Skeletal muscle cell (primary cell): ENCODE measurements around the gene C20orf141.
"Not testable (repeated sequence)": the region's sequence is repeated elsewhere in the genome, so short reads cannot be mapped to it uniquely, and the experiment has no call there.

Experiments used
- DNase-seq: peaks from one replicate; pipeline ENCODE4 v3.0.0-alpha.2; 2010; ENCODE audit warnings: low read depth
- H3K4me3 ChIP-seq: 2 replicates; pipeline ENCODE4 v1.5.1; 2011; ENCODE audit warnings: low read depth, mild to moderate bottlenecking, control low read depth, low read length, moderate library complexity

The C20orf141 gene, protein sequence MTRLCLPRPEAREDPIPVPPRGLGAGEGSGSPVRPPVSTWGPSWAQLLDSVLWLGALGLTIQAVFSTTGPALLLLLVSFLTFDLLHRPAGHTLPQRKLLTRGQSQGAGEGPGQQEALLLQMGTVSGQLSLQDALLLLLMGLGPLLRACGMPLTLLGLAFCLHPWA

DNA sequence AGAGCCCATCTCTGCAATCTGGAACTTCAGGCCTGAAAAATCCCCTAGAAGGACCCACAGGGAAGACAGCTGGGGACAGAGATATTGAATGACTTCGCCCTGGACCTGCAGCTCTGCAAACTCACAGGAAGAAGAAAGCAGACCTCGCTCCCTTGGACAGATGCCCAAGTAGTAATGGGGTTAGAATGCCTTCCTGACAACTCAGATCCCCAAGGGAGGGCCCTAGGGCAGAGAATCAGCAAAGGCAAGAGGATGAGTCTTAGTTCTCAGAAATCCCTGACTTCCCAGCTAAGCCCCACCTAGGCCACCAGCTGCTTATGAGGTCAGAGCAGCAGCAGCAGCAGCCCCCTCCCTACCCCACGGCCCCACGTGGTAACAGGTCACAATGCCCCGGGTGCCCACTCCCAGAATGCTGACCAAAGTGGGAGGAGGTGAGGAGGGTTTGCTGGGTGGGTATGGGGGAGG lies at the start of gene C20orf141:
Gene C20orf141, plus strand, starts transcription at position 401 of the 465 bp plus-strand sequence. CDS start 198 bp downstream, outside the sequence.
- no peak within 1 kb of the TSS for H3K4me3 ChIP-seq
- DNase-seq: peak; percentile 99

DNA sequence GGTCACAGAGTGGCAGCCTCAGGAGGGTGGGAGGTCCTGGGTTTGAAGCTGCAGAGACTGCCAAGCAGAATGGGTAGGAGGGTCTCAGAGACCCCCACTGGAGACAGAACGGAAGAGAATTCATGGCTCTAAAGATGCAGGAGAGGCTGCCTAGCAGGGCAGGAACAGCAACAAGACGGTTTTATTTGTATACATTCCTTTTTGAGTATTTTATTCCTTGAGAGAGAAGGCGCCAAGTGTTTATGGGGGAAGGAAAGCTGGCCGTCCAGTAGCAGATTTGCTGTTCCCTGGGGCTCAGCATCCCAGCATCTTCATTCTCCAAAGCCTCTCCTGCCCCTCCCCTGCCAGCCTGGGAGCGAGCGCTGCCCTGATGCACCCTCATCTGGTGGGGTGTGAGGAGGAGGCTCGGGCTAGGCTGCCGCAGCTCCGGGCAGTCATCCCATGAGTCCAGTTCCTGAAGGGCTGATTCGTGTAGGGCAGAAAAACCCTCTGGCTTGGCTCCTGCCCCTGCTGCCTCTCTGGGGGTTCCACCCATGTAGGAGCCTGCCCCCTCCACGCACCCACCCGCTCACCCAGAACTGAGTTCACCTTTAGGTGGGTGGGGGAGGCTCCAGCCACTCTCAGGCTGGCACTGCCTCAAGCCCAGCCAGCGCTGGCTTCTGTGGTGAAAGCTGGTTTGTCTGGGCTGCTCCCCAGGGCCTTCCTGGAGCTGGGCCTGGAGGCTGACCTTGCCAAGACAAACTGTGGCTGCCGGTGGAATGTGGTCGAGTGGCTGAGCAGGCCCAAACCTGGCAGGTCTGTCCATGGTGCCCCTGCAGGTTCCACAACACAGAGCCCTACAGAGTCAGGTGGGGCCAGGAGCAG lies 46.8 kb upstream of the C20orf141 start:
- DNase-seq: no peak
- H3K4me3 ChIP-seq: no peak overlapping the region

DNA sequence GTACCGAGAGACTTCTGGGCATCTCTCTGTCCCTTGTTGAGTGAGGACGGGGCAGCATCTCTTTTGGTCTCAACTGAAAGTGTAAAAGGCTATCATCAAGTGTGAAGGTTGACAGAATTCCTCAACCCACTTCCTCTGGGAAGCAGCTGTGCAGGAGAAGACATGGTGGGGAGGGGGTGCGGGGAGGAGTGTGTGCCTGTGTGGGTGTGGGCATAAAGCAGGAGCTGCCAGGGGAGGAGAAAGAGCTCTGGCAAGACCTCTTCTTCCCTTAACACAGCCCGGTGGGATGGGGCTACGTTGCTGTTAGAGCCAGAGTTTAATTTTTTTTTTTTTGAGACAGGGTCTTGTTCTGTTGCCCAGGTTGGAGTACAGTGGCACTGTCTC lies 46.2 kb upstream of the C20orf141 start:
- DNase-seq: no peak
- H3K4me3 ChIP-seq: no peak overlapping the region

DNA sequence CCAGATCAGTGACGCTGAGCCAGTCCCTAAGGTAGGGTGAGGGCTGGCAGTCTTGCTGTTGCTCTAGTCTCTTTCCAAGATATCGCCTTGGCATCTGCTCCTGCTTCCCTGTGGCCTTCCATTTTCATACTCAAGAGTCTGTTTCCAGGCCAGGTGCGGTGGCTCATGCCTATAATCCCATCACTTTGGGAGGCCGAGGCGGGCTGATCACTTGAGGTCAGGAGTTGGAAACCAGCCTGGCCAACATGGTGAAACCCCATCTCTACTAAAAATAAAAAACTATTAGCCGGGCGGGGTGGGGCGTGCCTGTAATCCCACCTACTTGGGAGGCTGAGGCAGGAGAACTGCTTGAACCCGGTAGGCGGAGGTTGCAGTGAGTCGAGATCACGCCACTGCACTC lies 44.7 kb upstream of the C20orf141 start:
- H3K4me3 ChIP-seq, DNase-seq: not testable (repeated sequence)

DNA sequence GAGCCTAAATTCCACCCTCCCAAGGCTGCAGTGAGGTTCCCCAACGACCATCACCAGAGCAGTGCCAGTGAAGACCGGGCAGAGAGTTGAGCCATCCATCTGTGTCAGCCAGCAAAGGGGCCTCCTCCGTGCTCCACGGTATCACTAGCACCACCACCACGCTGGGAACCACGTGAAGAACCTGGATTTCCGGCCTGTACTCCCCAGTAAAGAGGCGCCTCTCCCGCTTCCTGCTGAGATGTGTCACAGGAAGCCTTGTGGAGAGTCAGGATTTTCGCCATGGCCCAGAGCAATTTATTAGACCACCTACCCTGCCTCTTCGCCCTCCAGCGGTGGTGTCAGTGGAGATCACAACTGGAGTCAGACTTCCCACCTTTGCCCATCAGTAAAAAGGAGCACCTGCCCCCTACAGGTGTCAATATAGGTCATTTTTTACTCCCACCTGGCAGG lies 43.1 kb upstream of the C20orf141 start:
- H3K4me3 ChIP-seq: no peak overlapping the region
- DNase-seq: no peak

DNA sequence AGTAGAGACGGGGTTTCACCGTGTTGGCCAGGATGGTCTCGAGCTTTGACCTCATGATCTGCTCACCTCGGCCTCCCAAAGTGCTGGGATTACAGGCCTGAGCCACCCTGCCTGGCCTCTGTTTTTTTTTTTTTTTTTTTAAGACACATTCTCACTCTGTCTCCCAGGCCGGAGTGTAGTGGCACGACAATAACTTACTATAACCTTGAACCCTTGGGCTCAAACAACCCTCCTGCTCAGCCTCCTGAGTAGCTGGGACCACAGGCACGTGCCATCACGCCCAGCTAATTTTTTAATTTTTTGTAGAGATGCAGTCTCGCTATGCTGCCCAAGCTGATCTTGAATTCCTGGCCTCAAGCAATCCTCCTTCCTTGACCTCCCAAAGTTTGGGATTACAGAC lies 41.0 kb upstream of the C20orf141 start:
- DNase-seq: no peak

GRCh38 chr20:2775139-2775538 lies 39.6 kb upstream of the C20orf141 start:
- no peak overlapping the region for H3K4me3 ChIP-seq
- DNase-seq: no peak

More for the DNA sequence above, 41.0 kb upstream of the C20orf141 start:
- no peak overlapping the region for H3K4me3 ChIP-seq

DNA sequence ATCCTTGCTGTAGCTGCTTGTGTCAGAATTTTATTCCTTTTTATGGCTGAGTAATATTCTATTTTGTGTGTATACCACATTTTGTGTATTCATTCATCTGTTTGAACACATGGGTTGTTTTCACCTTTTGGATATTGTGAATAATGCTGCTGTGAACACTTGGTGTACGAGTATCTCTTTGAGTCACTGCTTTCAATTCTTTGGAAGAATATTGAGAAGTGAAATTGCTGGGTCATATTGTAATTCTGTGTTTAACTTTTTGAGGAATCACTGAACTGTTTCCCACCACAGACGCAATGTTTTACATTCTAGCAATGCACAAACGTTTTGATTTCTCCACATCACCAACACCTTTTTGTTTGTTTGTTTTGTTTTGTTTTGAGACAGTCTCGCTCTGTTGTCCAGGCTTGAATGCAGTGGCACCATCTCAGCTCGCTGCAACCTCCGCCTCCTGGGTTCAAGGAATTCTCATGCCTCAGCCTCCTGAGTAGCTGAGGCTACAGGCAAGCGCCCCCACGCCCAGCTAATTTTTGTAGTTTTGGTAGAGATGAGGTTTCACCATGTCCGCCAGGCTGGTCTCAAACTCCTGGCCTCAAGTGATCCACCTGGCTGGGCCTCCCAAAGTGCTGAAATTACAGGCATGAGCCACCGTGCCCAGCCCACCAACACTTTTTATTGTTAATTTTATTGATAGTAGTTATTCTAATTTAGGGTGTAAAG lies 36.0 kb upstream of the C20orf141 start:
- DNase-seq: no peak
- no peak overlapping the region for H3K4me3 ChIP-seq

DNA sequence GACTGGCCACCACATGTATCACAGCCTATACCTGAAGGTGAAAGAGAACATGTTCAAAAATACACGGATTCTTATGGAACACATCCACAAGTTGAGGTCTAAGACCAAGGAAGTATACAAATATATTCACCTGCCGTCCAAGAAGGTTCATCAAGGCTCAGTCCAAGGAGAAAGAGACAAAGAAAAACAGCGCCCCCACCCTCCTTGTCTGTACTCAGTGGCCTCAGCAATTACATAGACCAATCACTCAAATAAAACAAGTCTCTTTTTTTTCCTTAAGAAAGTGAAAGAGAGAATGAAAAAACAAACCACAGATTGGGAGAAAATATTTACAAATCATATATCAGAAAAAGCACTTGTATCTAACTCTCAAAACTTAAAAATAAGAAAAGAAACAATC lies 33.8 kb upstream of the C20orf141 start:
- no peak overlapping the region for H3K4me3 ChIP-seq
- no peak for DNase-seq

DNA sequence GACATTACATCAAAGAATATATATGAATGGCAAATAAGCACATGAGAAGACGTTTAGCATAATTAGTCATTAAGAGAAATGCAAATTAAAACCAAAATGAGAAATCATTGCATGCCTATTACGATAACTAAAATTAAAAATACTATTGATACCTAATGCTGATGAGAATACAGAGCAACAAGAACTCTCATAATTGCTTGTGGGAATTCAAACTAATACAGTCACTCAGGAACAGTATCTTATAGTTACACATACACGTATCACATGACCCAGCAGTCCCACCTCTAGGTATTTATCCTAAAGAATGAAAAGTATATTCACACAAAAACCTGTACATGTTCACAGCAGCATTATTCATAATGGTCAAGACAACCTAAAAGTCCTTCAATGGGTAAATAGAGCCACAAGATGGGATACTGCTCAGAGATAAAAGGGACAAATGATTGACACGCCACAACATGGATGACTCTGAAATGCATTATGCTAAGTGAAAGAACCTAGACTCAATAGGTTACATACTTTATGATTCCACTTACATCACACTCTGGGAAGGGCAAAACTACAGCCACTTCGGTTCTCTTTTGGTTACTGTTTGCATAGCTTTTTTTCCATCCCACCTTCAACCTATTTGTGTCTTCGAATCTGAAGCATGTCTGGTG lies 30.8 kb upstream of the C20orf141 start:
- DNase-seq: no peak
- H3K4me3 ChIP-seq: no peak overlapping the region

DNA sequence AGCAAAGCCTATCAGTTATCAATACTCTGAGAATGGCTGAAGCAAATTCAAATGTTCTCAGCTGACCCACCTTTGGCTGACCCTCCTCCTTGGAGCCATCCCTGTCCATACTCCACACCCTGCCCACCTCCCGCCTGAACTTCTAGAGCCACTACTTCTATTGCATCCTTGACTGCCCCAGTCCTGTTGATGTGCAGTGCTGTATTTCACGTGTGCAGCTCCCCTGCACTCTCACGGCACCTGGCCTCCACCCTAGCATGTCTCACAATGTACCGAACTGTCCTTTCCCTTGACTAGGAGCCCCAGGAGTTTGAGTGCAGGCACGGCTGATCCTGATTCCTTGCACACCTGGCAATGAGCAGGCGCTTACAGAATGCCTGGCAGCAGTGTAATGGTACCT lies 21.3 kb upstream of the C20orf141 start:
- no peak overlapping the region for H3K4me3 ChIP-seq
- no peak for DNase-seq

GRCh38 chr20:2794202-2794748 lies 20.5 kb upstream of the C20orf141 start:
- no peak for DNase-seq
- no peak overlapping the region for H3K4me3 ChIP-seq

- no peak overlapping the region for H3K4me3 ChIP-seq
- no peak for DNase-seq
Measured at GRCh38 chr20:2794866-2795447, 19.8 kb upstream of the C20orf141 start.

GRCh38 chr20:2795451-2795850 lies 19.3 kb upstream of the C20orf141 start:
- H3K4me3 ChIP-seq: no peak overlapping the region

GRCh38 chr20:2796011-2796660 lies 18.7 kb upstream of the C20orf141 start:
- no peak overlapping the region for H3K4me3 ChIP-seq
- DNase-seq: no peak

More at GRCh38 chr20:2795451-2795850, 19.3 kb upstream of the C20orf141 start:
- DNase-seq: no peak

DNA sequence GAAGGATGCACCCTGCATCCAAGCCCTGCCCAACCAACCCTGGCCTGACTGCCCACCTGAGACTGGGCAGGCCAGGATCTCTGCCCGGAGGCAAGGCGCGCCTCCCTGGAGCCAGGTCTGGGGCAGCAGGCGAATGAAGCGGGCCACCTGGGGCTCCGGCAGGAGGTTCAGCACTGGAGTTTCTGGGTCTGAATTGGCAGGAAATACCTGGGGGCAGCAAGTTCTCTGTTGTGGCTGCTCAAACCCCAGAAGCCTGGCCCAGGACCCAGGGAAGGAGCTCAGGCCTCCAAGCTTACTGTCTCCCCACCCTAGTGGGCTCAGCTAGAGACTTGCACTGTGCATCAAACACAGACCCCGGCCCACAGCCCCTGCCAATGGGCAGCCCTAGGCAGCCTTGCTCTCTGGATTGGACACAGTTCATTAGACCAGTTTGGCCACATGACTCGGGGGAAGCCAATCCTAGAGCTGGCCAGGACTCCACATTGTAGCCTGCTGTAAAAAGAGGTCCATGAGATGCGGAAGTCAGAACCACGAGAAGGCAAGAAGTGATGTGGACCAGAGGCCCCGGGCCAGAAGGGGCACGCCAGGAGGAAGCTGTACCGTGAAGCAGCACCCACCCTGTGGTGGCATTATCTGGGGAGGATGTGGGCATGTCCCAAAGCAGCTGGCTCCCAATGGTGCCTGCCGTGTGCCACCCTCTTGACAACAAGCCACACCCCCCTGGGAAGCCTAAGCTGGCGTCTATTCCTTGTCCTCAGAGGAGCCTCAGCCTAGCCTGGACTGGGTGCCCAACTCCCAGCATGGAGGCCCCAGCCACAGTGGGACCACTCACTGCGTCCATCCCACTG lies 17.4 kb upstream of the C20orf141 start:
- no peak overlapping the region for H3K4me3 ChIP-seq
- DNase-seq: no peak

DNA sequence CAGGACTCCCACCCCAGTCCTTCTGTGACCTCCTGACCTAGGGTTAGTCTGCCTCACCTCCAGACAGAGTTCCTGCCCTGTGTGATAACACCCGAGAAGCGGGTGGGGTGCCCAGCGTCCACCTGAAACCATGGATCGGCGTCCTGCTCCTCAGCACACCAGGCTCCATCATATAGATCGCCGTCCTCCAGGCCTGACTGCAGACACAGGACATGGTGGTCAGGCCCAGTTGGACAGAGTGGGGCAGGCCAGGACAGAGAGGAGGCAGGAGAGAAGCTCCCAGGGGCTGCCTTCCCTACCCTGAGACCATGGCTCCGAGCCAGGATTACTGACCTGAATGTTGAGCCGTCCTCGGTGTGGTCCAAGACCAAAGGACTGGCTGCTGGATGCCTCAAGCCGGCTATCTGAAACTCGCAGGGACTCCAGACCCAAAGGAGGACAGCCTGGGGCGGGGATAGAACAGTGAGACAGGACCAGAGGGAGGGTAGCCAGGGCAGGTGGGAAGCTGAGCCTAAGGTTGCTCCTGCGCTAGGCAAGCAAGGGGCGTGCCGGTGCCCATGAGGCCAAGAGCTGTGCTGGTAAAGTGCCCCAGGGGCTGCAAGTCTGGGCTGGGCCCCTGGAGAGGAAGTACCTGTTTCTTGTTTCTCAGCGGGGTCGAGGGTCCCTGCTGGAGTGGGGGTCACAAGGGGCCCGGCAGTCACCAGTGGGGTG lies 16.5 kb upstream of the C20orf141 start:
- no peak for DNase-seq
- no peak overlapping the region for H3K4me3 ChIP-seq
